Effector CD8-positive, alpha-beta T cell (primary cell): ENCODE data around the gene KLK2.

ENCODE experiments used
- DNase-seq: peaks from one replicate; lab custom pipeline; 2025; lab: John Stamatoyannopoulos, UW
- total RNA-seq, 4 experiments: gene quantifications; one replicate each; lab custom pipeline; 2026; lab: John Stamatoyannopoulos, UW

Gene KLK2
- 0 reads per million in 4 experiments for total RNA-seq

GRCh38 chr19:50873056-50873455 is at the start of gene KLK2:
TSS of gene KLK2 (plus strand) at chr19:50873439. CDS start at chr19:50873474, 35 bp downstream.
- DNase-seq: no peak

- no peak for DNase-seq
Measured at GRCh38 chr19:50826492-50827240, 46.6 kb upstream of the KLK2 start.

GRCh38 chr19:50827476-50827875 is 45.8 kb upstream of the KLK2 start:
- no peak for DNase-seq

GRCh38 chr19:50829801-50830200 is 43.4 kb upstream of the KLK2 start:
- no peak for DNase-seq

- no peak for DNase-seq
Measured at GRCh38 chr19:50830266-50831025, 42.8 kb upstream of the KLK2 start.

- DNase-seq: no peak
Measured at GRCh38 chr19:50831026-50831396, 42.2 kb upstream of the KLK2 start.

GRCh38 chr19:50832666-50833065 is 40.6 kb upstream of the KLK2 start:
- DNase-seq: no peak

- no peak for DNase-seq
Measured at GRCh38 chr19:50833117-50833801, 40.0 kb upstream of the KLK2 start, which contains the start of gene KLK15. TSS of gene KLK15 (minus strand) at chr19:50833574. CDS start at chr19:50831492, 2,082 bp downstream.

GRCh38 chr19:50833802-50834167 is 39.5 kb upstream of the KLK2 start:
- no peak for DNase-seq

- DNase-seq: no peak
Measured at GRCh38 chr19:50835103-50835784, 38.0 kb upstream of the KLK2 start.

- DNase-seq: peak; percentile 12
Measured at GRCh38 chr19:50835785-50836542, 37.3 kb upstream of the KLK2 start.

GRCh38 chr19:50836543-50837195 is 36.6 kb upstream of the KLK2 start:
- no peak for DNase-seq

- DNase-seq: no peak
Measured at GRCh38 chr19:50837300-50837699, 35.9 kb upstream of the KLK2 start.

GRCh38 chr19:50838239-50838638 is 35.0 kb upstream of the KLK2 start:
- no peak for DNase-seq

- no peak for DNase-seq
Measured at GRCh38 chr19:50839712-50840655, 33.3 kb upstream of the KLK2 start.

- no peak for DNase-seq
Measured at GRCh38 chr19:50842130-50842529, 31.1 kb upstream of the KLK2 start.

- DNase-seq: no peak
Measured at GRCh38 chr19:50843205-50843604, 30.0 kb upstream of the KLK2 start.

- no peak for DNase-seq
Measured at GRCh38 chr19:50843701-50844221, 29.5 kb upstream of the KLK2 start.

- DNase-seq: no peak
Measured at GRCh38 chr19:50844296-50844935, 28.8 kb upstream of the KLK2 start.
